Gastroesophageal sphincter (tissue), 4 donors: ENCODE data around the gene KCNN3. TPM values are rescaled to one million over a fixed set of nuclear protein-coding genes. Genes with fewer than 3 reads are reported as not detected.

Source experiments
- ATAC-seq: fragments of 150-250 bp; one replicate; pipeline ENCODE4 v1.9.1; 2016; ENCODE audit warnings: mild to moderate bottlenecking, moderate library complexity
- H3K27ac ChIP-seq, 4 donors: fragments of 200-600 bp; sonication (generic) in 3 of 4; 1 replicate in 3 of 4; 2 replicates in 1 of 4; pipeline ENCODE4 v1.5.1; 2016 to 2019
- H3K27me3 ChIP-seq: fragments of 200-600 bp; sonication (generic); one replicate; pipeline ENCODE4 v1.5.1; 2019
- H3K36me3 ChIP-seq, 2 donors: fragments of 200-600 bp; sonication (generic); one replicate each; pipeline ENCODE4 v1.5.1; 2019; ENCODE audit warnings: control low read depth in 1 of 2
- H3K4me1 ChIP-seq, 3 donors: fragments of 200-600 bp; sonication (generic); 1 replicate in 2 of 3; 2 replicates in 1 of 3; pipeline ENCODE4 v1.5.1; 2016 to 2019; ENCODE audit warnings: control low read depth in 2 of 3
- H3K4me3 ChIP-seq, 2 donors: fragments of 200-600 bp; sonication (generic); one replicate each; pipeline ENCODE4 v1.5.1; 2019; ENCODE audit warnings: mild to moderate bottlenecking in 1 of 2, moderate library complexity in 1 of 2
- H3K9me3 ChIP-seq, 3 donors: fragments of 200-600 bp; sonication (generic); one replicate each; pipeline ENCODE4 v1.5.1; 2017 to 2019; ENCODE audit warnings: control low read depth in 2 of 3
- CTCF ChIP-seq, 4 experiments: fragments of 200-600 bp in 2 of 4; fragments of 450-650 bp in 2 of 4; sonication (generic) in 1 of 4; IDR thresholded peaks; one replicate each; pipeline ENCODE4 v1.5.1; 2017 to 2019; ENCODE audit warnings: antibody characterized with exemption in 4 of 4, mild to moderate bottlenecking in 2 of 4, moderate library complexity in 2 of 4
- EP300 ChIP-seq: sonication (generic); formaldehyde crosslinking; IDR thresholded peaks from one replicate; pipeline ENCODE4 v1.6.1; 2017; ENCODE audit warnings: antibody characterized with exemption, mild to moderate bottlenecking
- POLR2A ChIP-seq, 2 donors: fragments of 450-650 bp; IDR thresholded peaks; one replicate each; pipeline ENCODE4 v1.6.1; 2017; ENCODE audit warnings: antibody characterized with exemption in 2 of 2, mild to moderate bottlenecking in 2 of 2, moderate library complexity in 1 of 2
- POLR2AphosphoS5 ChIP-seq: sonication (generic); formaldehyde crosslinking; IDR thresholded peaks from one replicate; pipeline ENCODE4 v1.6.1; 2017; ENCODE audit warnings: antibody characterized with exemption
- WGBS, 2 donors: methylation state at CpG; one replicate each; pipeline ENCODE4 v1.1.5; 2018; ENCODE audit warnings: low coverage in 1 of 2; 5-methylcytosine and 5-hydroxymethylcytosine counted together
- total RNA-seq, 4 donors: library from RNA; depleted of rRNA; stranded (reverse); fragments of >200 nt; gene quantifications; one replicate each; pipeline ENCODE4 v1.1.0, GENCODE V29; 2016

The KCNN3 gene
- total RNA-seq, 4 donors from 2014 or later = 1.8 to 13.7 (median 8.1) TPM

GRCh38 chr1:154726443-154726842 lies 143.6 kb downstream of the KCNN3 start:
- Histone ChIP-seq H3K4me1 (peaks cover 0 to 74% (median 28%) of the 10 kb centered on the region in 3 donors), H3K27ac (peak overlapping the region in 3 of 4 donors; percentile 6 to 57 (median 47)), H3K36me3 (no peaks in the 10 kb centered on the region), H3K4me3 (no peak overlapping the region), H3K9me3 (no peaks in the 10 kb centered on the region), H3K27me3 (no peaks in the 10 kb centered on the region)
- 69 to 90% methylated on average over 2 to 9 of the region's 10 CpGs for WGBS, 2 donors
- TF ChIP-seq CTCF (IDR thresholded peaks at IDR 0.05) (no peak), POLR2A (IDR thresholded peaks at IDR 0.05) (no peak), EP300 (no peak), POLR2AphosphoS5 (no peak)
- no peak for ATAC-seq

GRCh38 chr1:154725865-154726264 lies 144.2 kb downstream of the KCNN3 start:
- TF ChIP-seq EP300 (no peak), CTCF (IDR thresholded peaks at IDR 0.05) (no peak), POLR2A (IDR thresholded peaks at IDR 0.05) (no peak), POLR2AphosphoS5 (no peak)
- H3K9me3 ChIP-seq = no peaks in the 10 kb centered on the region
- H3K36me3 ChIP-seq = no peaks in the 10 kb centered on the region
- peaks cover 0 to 68% (median 23%) of the 10 kb centered on the region in 3 donors for H3K4me1 ChIP-seq
- WGBS, 2 donors = 90 to 100% methylated on average over 2 to 4 of the region's 10 CpGs
- no peak for ATAC-seq
- peak overlapping the region in 2 of 4 donors; percentile 6 to 57 for H3K27ac ChIP-seq
- no peak overlapping the region for H3K4me3 ChIP-seq
- no peaks in the 10 kb centered on the region for H3K27me3 ChIP-seq

- 87 to 91% methylated on average over 7 to 16 of the region's 16 CpGs for WGBS, 2 donors
- Histone ChIP-seq H3K4me1 (peaks cover 0 to 41% (median 6%) of the 10 kb centered on the region in 3 donors), H3K9me3 (no peaks in the 10 kb centered on the region), H3K27me3 (no peaks in the 10 kb centered on the region), H3K36me3 (no peaks in the 10 kb centered on the region), H3K27ac (no peak overlapping the region), H3K4me3 (no peak overlapping the region)
- TF ChIP-seq POLR2A (IDR thresholded peaks at IDR 0.05) (no peak), CTCF (IDR thresholded peaks at IDR 0.05) (no peak), EP300 (no peak), POLR2AphosphoS5 (no peak)
- no peak for ATAC-seq
Measured at GRCh38 chr1:154720328-154721297, 149.5 kb downstream of the KCNN3 start.

GRCh38 chr1:154719586-154720327 lies 150.3 kb downstream of the KCNN3 start:
- H3K27me3 ChIP-seq = no peaks in the 10 kb centered on the region
- 89 to 90% methylated on average over 8 of the region's 8 CpGs for WGBS, 2 donors
- no peak for ATAC-seq
- peaks cover 0 to 43% (median 8%) of the 10 kb centered on the region in 3 donors for H3K4me1 ChIP-seq
- H3K4me3 ChIP-seq = no peak overlapping the region
- H3K36me3 ChIP-seq = no peaks in the 10 kb centered on the region
- H3K27ac ChIP-seq = no peak overlapping the region
- H3K9me3 ChIP-seq = no peaks in the 10 kb centered on the region
- TF ChIP-seq POLR2AphosphoS5 (no peak), POLR2A (IDR thresholded peaks at IDR 0.05) (no peak)

- H3K9me3 ChIP-seq = no peaks in the 10 kb centered on the region
- peaks cover 0 to 34% (median 8%) of the 10 kb centered on the region in 3 donors for H3K4me1 ChIP-seq
- H3K27ac ChIP-seq = no peak overlapping the region
- no peaks in the 10 kb centered on the region for H3K27me3 ChIP-seq
- H3K4me3 ChIP-seq = no peak overlapping the region
- H3K36me3 ChIP-seq = no peaks in the 10 kb centered on the region
- WGBS, 2 donors = 90 to 94% methylated on average over 6 of the region's 6 CpGs
- no peak for ATAC-seq
- TF ChIP-seq EP300 (no peak), POLR2A (IDR thresholded peaks at IDR 0.05) (no peak), POLR2AphosphoS5 (no peak), CTCF (IDR thresholded peaks at IDR 0.05) (no peak)
Measured at GRCh38 chr1:154718566-154718965, 151.5 kb downstream of the KCNN3 start.
